Central memory CD4-positive, alpha-beta T cell (primary cell): ENCODE results near the gene SULT4A1.
"Not testable (repeated sequence)": the region's sequence is repeated elsewhere in the genome, so short reads cannot be mapped to it uniquely, and the experiment has no call there.

ENCODE experiments used
- DNase-seq: peaks from one replicate; pipeline ENCODE4 v3.0.0; 2022

SULT4A1 gene

GRCh38 chr22:43886231-43886630, 23.9 kb upstream of the SULT4A1 start:
- no peak for DNase-seq

- DNase-seq = no peak
These were observed 23.5 kb upstream of the SULT4A1 start for GRCh38 chr22:43885786-43886185.

DNA sequence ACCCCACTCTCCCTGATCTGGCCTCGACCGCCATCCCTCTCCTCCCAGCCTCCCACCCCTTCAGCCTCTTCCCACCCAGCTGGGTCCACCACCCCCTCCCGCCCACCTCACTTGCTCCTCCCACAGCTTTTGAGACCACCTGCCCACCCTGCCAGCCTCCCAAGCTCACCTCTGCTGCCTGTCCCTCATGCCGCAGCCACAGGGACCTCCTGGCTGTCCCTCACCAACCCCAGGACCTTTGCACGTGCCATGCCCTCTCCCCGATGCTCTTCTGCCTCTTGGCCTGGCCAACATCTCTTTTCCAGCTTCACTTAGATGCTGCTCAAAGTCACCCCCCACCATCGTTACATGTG, 23.0 kb upstream of the SULT4A1 start:
- DNase-seq = no peak

- DNase-seq = no peak
These were observed 22.4 kb upstream of the SULT4A1 start for GRCh38 chr22:43884600-43885318.

- DNase-seq = no peak
These were observed 21.6 kb upstream of the SULT4A1 start for GRCh38 chr22:43883719-43884415.

DNA sequence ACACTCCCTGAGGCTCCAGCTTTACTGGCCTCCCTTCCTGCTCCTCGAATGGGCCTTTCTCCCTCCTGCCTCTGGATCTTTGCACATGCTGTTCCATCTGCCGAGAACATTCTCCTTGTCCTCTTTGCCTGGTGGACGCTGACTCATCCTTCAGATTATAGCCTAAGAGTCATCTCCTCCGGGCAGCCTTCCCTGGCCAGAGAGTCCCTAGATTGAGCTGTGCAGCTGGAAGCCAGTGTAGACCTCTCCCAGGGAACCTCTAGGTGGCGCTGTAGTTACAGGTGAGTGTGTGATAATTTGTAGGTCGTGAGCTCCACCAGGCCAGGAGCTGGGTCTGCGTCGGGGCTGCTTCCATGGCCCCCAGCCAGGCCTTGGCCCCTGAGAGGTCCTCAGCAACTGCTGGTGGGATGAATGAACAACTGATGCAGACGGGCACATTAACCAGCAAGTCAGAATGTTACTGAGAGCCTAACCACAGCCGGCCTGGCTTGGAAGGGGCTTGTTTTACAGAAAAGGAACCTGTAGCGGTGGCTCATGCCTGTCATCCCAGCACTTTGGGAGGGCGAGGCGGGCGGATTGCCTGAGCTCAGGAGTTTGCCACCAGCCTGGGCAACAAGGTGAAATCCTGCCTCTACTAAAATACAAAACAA, 20.8 kb upstream of the SULT4A1 start:
- DNase-seq = peak; percentile 24

- no peak for DNase-seq
These were observed 19.9 kb upstream of the SULT4A1 start for GRCh38 chr22:43882122-43882767.

DNA sequence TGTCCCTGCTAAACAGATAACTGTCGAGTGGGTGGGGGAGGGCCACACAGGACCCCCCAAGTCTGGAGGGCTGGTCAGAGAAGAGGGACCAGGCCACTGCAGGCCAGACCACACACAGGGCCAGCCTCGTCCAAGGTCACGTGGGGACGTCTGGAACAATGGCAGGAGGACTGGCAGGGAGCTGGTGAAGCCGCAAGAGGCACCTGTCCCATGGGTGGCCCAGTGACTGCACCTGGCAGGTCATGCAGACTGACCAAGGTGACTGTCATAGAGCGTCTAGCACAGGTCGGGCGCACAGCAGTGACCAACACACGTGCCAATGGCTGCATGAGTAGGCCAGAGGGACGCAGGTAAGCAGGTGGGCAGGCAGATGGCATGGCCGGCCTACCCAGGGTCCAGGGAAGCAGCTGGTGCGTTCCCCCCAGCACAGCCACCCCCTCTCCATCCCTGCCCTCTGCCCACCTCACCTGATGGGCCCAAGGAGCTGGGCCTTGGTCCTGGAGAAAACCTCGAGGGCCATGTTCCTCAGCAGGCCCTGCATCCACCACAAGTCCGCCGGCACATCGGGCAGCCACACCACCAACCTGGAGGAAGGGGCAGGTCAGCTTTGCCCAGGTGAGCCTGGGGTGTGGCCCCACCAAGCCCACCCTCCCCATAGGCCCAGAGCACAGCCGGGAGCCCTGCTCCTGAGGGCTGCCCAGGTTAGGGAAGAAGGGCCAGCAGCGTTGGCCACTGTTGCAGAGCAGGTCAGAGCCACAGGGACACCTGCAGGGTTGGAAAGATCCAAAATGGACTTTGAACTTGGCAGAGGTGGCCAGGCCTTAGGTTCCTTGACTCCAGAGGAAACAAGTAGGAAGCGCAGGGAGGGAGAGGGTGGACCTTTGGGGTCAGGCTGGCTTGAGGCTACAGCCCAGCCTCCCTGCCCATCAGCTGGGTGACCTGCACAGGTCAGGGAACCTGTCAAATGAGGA, 19.1 kb upstream of the SULT4A1 start:
- no peak for DNase-seq

DNA sequence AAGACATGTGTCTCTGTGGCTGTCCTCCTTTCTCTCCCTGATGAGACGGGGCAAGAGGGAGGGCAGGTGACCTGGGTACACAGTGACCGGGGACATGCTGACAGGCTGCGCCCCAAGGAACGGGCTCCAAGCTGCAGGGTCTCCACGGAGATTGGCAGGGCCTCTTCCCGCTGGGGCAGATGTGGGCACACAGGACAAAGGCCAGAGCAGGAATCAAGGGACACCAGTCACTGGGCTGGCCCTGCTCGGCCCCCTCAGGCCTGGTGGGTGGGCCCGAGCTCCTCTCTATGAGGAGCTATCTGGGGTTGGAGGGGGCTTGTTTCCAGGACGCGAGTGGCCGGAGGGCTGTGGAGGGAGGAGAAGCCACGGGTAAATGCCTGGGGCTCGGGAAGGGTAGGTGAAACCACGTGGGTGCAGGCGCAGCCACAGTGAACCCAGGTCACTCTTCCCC, 18.3 kb upstream of the SULT4A1 start:
- DNase-seq = no peak

GRCh38 chr22:43879901-43880540, 17.7 kb upstream of the SULT4A1 start:
- no peak for DNase-seq

- no peak for DNase-seq
These were observed 16.7 kb upstream of the SULT4A1 start for GRCh38 chr22:43878831-43879550.

DNA sequence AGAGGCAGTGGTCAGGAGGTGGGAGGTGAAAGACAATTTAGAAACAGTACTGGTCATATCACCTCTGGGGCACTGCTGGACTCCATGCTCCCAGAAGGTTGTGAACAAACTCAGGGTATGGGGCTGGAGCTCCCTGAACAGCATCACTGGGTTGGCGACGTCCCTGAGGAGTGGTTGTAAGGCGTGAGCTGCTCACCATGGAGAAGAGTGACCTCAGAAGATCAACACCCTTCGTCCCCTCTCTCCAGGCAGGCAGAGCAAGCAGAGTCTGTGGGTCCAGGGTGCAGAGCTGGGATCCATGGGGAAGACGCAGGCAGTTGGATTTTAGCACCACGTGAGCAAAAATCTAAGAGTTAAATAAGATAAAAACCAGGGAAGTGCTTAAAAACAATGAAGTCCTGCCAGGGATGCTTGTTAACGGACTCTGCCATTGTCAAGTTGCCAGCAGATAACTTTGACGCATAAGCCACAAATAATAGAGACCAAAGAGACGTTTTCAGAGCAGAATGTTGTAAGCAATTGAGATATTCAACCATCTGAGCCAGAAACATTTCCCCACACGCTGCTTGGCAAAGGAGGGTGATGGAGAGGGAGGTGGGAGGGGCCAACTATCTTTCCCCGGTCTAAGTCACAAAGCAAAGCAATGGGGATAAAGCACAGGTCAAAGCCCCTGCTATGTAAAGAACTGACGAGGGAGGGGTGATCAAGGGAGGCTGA, 15.9 kb upstream of the SULT4A1 start:
- no peak for DNase-seq

- DNase-seq = no peak
These were observed 14.7 kb upstream of the SULT4A1 start for GRCh38 chr22:43876866-43877509.

- DNase-seq = no peak
These were observed 7.5 kb upstream of the SULT4A1 start for GRCh38 chr22:43869799-43870198.

DNA sequence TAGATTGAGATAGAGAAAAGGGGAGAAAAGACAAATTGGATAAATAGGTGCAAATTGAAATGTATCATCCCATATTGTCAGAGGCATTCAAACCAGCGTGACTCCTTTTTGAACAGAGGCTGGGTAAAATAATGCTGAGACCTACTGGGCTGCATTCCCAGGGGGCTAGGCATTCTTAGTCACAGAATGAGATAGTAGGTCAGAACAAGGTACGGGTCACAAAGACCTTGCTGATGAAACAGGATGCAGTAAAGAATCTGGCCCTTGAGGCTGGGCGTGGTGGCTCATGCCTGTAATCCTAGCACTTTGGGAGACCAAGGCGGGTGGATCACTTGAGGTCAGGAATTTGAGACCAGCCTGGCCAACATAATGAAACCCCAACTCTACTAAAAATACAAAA, 6.7 kb upstream of the SULT4A1 start:
- not testable (repeated sequence) for DNase-seq

DNA sequence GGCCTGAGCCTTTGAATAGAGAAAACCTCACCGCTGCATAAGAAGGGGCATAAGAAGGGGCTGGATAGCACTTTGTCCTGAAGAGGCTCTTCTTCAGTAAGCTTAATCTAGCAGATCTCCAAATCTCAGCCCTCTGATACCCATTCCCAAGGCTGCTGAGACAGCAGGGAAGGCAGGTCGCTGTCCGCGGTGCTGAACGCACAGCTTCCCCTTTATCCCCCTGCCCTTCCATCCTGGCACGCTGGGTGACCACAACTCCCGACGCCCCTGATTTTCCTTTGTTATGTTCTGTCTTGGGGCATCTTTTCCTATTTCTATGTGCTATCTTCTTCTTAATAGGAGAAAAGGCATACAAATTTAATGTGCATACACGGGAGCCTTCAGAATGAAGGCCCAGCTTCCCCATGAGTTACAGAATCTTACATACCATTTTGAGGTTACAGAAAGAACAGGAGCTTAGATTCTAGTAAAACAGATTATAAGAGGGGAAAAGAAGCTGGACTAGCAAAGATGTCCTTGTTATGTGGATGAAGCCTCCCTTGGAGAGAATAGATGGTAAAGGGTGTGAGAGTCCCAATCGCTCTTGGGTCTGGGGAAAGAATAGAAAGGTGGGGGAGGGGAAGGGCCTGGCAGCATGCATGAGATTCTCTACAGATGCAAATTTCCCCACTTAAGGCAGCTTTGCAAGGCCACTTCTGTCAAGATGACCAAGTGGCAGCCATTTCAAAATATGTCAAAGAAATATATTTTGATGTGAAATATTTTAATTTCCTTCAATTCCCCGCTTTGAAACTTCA, 5.7 kb upstream of the SULT4A1 start:
- no peak for DNase-seq

GRCh38 chr22:43862882-43863202, 529 bp upstream of the SULT4A1 start:
- no peak for DNase-seq

DNA sequence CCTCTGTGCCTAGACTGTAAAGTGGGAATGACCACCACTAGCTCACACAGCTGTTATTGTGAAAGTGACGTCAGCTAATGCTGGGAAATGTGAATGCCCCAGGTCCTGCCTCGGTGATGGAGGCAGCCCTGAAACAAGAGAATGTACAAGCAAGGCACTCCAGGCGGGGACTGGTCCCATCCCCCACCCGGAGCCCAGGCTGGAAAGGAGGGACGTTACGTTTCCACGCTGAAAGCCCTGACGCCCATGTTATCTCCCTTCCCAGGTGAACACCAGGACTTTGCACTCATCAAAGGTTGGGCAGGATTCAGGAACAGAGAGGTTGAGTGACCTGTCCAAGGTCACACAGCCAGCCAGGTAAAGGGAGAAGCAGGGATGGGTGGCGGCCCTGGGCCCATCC, 784 bp downstream of the SULT4A1 start:
- no peak for DNase-seq

- no peak for DNase-seq
These were observed 1.5 kb downstream of the SULT4A1 start for GRCh38 chr22:43860831-43861230.
